GM23338 (cell line): ENCODE results near the gene CCDC90B. TPM values are rescaled to one million over a fixed set of nuclear protein-coding genes. Genes with fewer than 3 reads are reported as not detected.

Experiments
- ATAC-seq: fragments of 200-7000 bp; cut with Tn5 transposase; 3 replicates; pipeline ENCODE4 v1.9.1; 2020
- DNase-seq: peaks from one replicate; pipeline ENCODE4 v3.0.0-alpha.2; 2015; ENCODE audit warnings: low spot score
- H2AFZ ChIP-seq: fragments of 200-600 bp; sonication (generic); 2 replicates; pipeline ENCODE4 v1.8.0; 2016; ENCODE audit warnings: antibody characterized with exemption, mild to moderate bottlenecking, moderate library complexity
- H3F3A ChIP-seq: fragments of 200-600 bp; sonication (generic); replicated peaks from 2 replicates; pipeline ENCODE4 v1.8.0; 2017; ENCODE audit warnings: antibody characterized with exemption, mixed run types, low read depth
- H3K27ac ChIP-seq: fragments of 200-600 bp; sonication (generic); 2 replicates; pipeline ENCODE4 v1.6.1; 2016; ENCODE audit warnings: low read depth
- H3K27me3 ChIP-seq: fragments of 200-600 bp; sonication (generic); 2 replicates; pipeline ENCODE4 v1.8.0; 2016; ENCODE audit warnings: mild to moderate bottlenecking, mixed run types, moderate library complexity; ENCODE audit not compliant: insufficient read depth
- H3K36me3 ChIP-seq: fragments of 200-600 bp; sonication (generic); 2 replicates; pipeline ENCODE4 v1.8.0; 2016; ENCODE audit warnings: mild to moderate bottlenecking; ENCODE audit not compliant: insufficient read depth
- H3K4me1 ChIP-seq: fragments of 200-600 bp; sonication (generic); 2 replicates; pipeline ENCODE4 v1.8.0; 2016; ENCODE audit warnings: mild to moderate bottlenecking, moderate library complexity; ENCODE audit not compliant: insufficient read depth
- H3K4me2 ChIP-seq: fragments of 200-600 bp; sonication (generic); 2 replicates; pipeline ENCODE4 v1.7.1; 2017; ENCODE audit warnings: mixed run types
- H3K4me3 ChIP-seq: fragments of 200-600 bp; sonication (generic); 2 replicates; pipeline ENCODE4 v1.6.1; 2016; ENCODE audit warnings: mixed run types
- H3K79me2 ChIP-seq: fragments of 200-600 bp; sonication (generic); replicated peaks from 2 replicates; pipeline ENCODE4 v1.8.0; 2017; ENCODE audit warnings: mild to moderate bottlenecking; ENCODE audit not compliant: insufficient read depth
- H3K9me2 ChIP-seq: fragments of 200-600 bp; sonication (generic); 2 replicates; pipeline ENCODE4 v1.8.0; 2017; ENCODE audit not compliant: insufficient read depth
- H4K20me1 ChIP-seq: fragments of 200-600 bp; sonication (generic); replicated peaks from 2 replicates; pipeline ENCODE4 v1.8.0; 2017; ENCODE audit warnings: mild to moderate bottlenecking; ENCODE audit not compliant: insufficient read depth
- H3K27ac Mint-ChIP-seq: 2 replicates; pipeline ENCODE4 v1.8.0; 2020; ENCODE audit warnings: inconsistent platforms, mild to moderate bottlenecking, moderate library complexity, mixed read lengths
- H3K27me3 Mint-ChIP-seq: 3 replicates; pipeline ENCODE4 v1.8.0; 2022; ENCODE audit warnings: low read depth, mild to moderate bottlenecking, moderate library complexity, mixed read lengths, inconsistent platforms; ENCODE audit not compliant: insufficient read depth, poor library complexity
- H3K36me3 Mint-ChIP-seq: 3 replicates; pipeline ENCODE4 v1.8.0; 2021; ENCODE audit warnings: low read depth, mild to moderate bottlenecking, inconsistent platforms, moderate library complexity, mixed read lengths
- H3K4me1 Mint-ChIP-seq: 3 replicates; pipeline ENCODE4 v1.8.0; 2020; ENCODE audit warnings: mild to moderate bottlenecking, inconsistent platforms, mixed read lengths
- H3K4me3 Mint-ChIP-seq: 3 replicates; pipeline ENCODE4 v1.8.0; 2021; ENCODE audit warnings: moderate library complexity, mild to moderate bottlenecking, inconsistent platforms, mixed read lengths
- H3K9me3 Mint-ChIP-seq: 3 replicates; pipeline ENCODE4 v1.8.0; 2020; ENCODE audit warnings: moderate library complexity, mild to moderate bottlenecking, inconsistent platforms, mixed read lengths
- CREB1 ChIP-seq: fragments of 250-450 bp; sonication (Bioruptor Pico); IDR thresholded peaks from 2 replicates; pipeline ENCODE4 v1.5.0; 2020; ENCODE audit warnings: low read depth, mild to moderate bottlenecking, moderate library complexity
- ETS1 ChIP-seq: IDR thresholded peaks from 2 replicates; pipeline ENCODE4 v1.6.1; 2016; ENCODE audit warnings: antibody characterized with exemption
- EZH2 ChIP-seq: fragments of 200-600 bp; sonication (generic); IDR thresholded peaks from one replicate; pipeline ENCODE4 v1.8.0; 2017; ENCODE audit warnings: antibody characterized with exemption, mild to moderate bottlenecking, low read depth; ENCODE audit not compliant: unreplicated experiment
- EZH2phosphoT487 ChIP-seq: fragments of 200-600 bp; sonication (generic); IDR thresholded peaks from one replicate; pipeline ENCODE4 v1.8.1; 2018; ENCODE audit warnings: antibody characterized with exemption; ENCODE audit not compliant: unreplicated experiment
- JUNB ChIP-seq: IDR thresholded peaks from one replicate; pipeline ENCODE4 v1.6.1; 2016; ENCODE audit warnings: antibody characterized with exemption; ENCODE audit not compliant: unreplicated experiment
- NANOG ChIP-seq: IDR thresholded peaks from 2 replicates; pipeline ENCODE4 v1.6.1; 2016; ENCODE audit warnings: antibody characterized with exemption, borderline replicate concordance
- POLR2AphosphoS5 ChIP-seq: IDR thresholded peaks from 2 replicates; pipeline ENCODE4 v1.6.1; 2016; ENCODE audit warnings: antibody characterized with exemption, low read depth
- REST ChIP-seq: IDR thresholded peaks from one replicate; pipeline ENCODE4 v1.6.1; 2018; ENCODE audit warnings: antibody characterized with exemption; ENCODE audit not compliant: unreplicated experiment
- STAT1 ChIP-seq: IDR thresholded peaks from one replicate; pipeline ENCODE4 v1.6.1; 2016; ENCODE audit warnings: antibody characterized with exemption; ENCODE audit not compliant: unreplicated experiment
- ZNF114 ChIP-seq: fragments of 250-450 bp; sonication (Bioruptor Pico); IDR thresholded peaks from 2 replicates; pipeline ENCODE4 v1.5.0; 2020; ENCODE audit warnings: mild to moderate bottlenecking, moderate library complexity
- ZNF462 ChIP-seq: fragments of 250-450 bp; sonication (Bioruptor Pico); IDR thresholded peaks from 2 replicates; pipeline ENCODE4 v1.5.0; 2020; ENCODE audit warnings: mild to moderate bottlenecking, moderate library complexity
- polyA plus RNA-seq: library from polyadenylated mRNA; unstranded; fragments of >200 nt; fragmentation: Nextera tagmentation; extraction: Ambion mirVana; gene quantifications from 2 replicates; pipeline ENCODE4 v1.2.1, GENCODE V29; 2016
- total RNA-seq: library from RNA; depleted of rRNA; stranded (reverse); fragments of >200 nt; shearing (Covaris generic); gene quantifications from 2 replicates; pipeline ENCODE4 v1.2.3, GENCODE V29; 2014
- TF ChIP-seq, protein P1 (sequence below), 2 experiments: fragments of 200-600 bp in 1 of 2; sonication (generic) in 1 of 2; conservative IDR thresholded peaks; 2 replicates each; pipeline versions ENCODE4 v1.5.1 to v1.6.1; 2016 to 2017; ENCODE audit warnings: antibody characterized with exemption in 2 of 2, low read depth in 2 of 2, mild to moderate bottlenecking in 2 of 2, moderate library complexity in 1 of 2

The CCDC90B gene
- total and polyA plus RNA-seq, 2 experiments from 2014 or later = 55.1 to 89.0 TPM

DNA sequence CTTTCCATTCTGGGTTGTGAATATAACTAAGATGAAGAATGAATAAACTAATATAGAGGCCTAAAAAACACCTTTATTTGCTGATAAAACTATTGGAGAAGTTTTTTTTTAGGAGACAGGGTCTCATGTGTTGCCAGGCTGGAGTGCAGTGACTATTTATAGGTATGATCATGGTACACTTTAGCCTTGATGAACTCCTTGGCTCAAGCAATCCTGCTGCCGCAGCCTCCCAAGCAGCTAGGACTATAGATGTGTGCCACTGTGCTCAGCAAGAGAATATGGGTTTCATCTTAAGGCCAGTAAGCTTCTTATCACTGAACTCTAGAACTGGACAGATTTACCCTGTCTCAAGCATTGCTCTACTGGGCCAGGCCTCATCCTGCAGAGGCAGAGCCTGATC lies 26.6 kb downstream of the CCDC90B start (continued):
- TF ChIP-seq POLR2AphosphoS5 (no peak), STAT1 (no peak), EZH2phosphoT487 (no peak), ETS1 (no peak), REST (no peak), EZH2 (no peak), NANOG (no peak)
- TF ChIP-seq, protein P1, sequence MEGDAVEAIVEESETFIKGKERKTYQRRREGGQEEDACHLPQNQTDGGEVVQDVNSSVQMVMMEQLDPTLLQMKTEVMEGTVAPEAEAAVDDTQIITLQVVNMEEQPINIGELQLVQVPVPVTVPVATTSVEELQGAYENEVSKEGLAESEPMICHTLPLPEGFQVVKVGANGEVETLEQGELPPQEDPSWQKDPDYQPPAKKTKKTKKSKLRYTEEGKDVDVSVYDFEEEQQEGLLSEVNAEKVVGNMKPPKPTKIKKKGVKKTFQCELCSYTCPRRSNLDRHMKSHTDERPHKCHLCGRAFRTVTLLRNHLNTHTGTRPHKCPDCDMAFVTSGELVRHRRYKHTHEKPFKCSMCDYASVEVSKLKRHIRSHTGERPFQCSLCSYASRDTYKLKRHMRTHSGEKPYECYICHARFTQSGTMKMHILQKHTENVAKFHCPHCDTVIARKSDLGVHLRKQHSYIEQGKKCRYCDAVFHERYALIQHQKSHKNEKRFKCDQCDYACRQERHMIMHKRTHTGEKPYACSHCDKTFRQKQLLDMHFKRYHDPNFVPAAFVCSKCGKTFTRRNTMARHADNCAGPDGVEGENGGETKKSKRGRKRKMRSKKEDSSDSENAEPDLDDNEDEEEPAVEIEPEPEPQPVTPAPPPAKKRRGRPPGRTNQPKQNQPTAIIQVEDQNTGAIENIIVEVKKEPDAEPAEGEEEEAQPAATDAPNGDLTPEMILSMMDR (conservative IDR thresholded peaks at IDR 0.05; ENCODE audit: low read depth in 2 of 2) = no peak

DNA sequence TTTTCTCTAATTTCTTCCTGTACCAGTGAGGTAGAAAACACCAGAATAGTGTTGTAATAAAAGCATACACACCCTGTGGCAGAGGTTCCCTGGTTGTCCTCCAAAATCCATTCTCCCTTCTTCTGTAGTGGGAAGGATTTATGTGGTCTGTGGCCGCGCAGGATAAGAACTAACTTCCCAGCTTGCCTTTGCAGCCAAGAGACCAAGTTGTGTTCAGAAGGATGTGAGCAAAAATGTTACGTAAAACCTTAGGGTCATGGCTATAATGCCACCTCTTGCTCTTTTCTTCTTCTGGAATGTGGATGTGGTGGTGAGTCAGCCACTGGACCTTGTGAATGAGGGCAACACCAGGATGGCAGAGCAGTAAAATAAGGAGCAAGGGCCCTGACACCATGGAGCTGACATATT lies 28.4 kb downstream of the CCDC90B start:
- Histone ChIP-seq H2AFZ (no peak overlapping the region), H4K20me1 (0 out of 2 replicates have a peak, but pooled peaks cover 3% of the 10 kb centered on the region), H3F3A (no peaks in the 10 kb centered on the region), H3K9me2 (no peaks in the 10 kb centered on the region), H3K27me3 (no peaks in the 10 kb centered on the region), H3K4me1 (no peaks in the 10 kb centered on the region), H3K4me2 (no peak overlapping the region), H3K4me3 (no peak overlapping the region), H3K27ac (no peak overlapping the region), H3K36me3 (peaks cover 10% of the 10 kb centered on the region; the same call in 1 of the 2 replicates), H3K79me2 (no peaks in the 10 kb centered on the region)
- Mint-ChIP-seq H3K9me3 (no peaks in the 10 kb centered on the region), H3K36me3 (peaks cover 2% of the 10 kb centered on the region; the same call in 1 of the 3 replicates), H3K4me1 (no peaks in the 10 kb centered on the region), H3K27me3 (peaks cover 4% of the 10 kb centered on the region), H3K27ac (no peak overlapping the region), H3K4me3 (no peak overlapping the region)
- DNase-seq (no peak), ATAC-seq (no peak)
- TF ChIP-seq JUNB (no peak), ZNF462 (CRISPR knock-in tag) (no peak), ETS1 (no peak), CREB1 (no peak), ZNF114 (CRISPR knock-in tag) (no peak), EZH2phosphoT487 (no peak)
